ENCODE results near the gene HADHA.
"Not testable (repeated sequence)": the region's sequence is repeated elsewhere in the genome, so short reads cannot be mapped to it uniquely, and the experiment has no call there.

HADHA gene

DNA sequence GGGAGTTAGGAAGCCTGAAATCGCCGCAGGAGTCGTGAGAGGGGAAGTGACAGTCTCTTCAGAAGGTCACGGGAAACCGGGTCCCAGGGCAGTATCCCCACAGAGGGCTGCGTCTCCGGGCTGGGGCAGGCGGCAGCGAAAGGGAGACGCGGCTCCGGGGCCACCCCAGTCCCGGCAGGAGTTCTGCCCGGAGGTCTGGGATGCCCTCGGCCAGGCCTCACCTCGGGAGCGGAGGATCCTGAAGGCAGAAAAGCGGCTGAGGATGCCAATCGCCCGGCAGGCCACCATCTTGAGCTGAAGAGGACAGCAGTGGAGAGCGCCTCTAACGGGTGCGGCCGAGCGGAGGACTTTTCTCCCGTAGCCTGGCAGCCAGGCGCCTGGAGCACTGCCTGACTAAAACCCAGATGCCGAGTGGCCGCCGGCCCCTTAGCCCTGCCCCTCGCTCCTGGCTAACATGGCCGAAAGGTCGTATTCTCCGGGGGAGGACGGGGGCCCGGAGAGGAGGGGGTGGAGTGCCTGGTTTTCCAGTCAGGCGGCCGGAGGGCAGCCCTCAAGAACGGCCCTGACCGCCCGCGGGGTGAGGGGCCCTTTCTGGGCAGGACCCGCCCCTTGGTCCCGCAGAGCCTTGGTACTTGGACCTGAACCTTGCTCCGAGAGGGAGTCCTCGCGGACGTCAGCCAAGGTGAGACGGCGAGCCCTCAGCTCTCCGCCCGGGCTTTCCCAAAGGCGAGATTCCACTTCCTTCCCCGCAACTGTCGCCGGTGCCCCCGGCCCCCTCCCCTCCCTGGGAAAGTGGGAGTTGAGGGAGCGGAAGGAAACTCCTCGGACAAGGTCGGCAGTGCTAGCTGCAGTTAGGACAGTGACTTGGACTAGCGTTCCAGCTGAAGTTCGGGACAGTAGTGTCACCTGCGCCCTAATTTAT, at the start of gene HADHA, which contains the start of gene HADHB:
Gene HADHA, minus strand, starts transcription at position 324 of the 922 bp plus-strand sequence. Its CDS starts 36 bp downstream, at position 288.
Gene HADHB, plus strand, starts transcription at position 631 of the 922 bp plus-strand sequence. CDS start 9,316 bp downstream, outside the sequence.
- peak; percentile 70 for DNase-seq

- DNase-seq, result no peak
These were observed 48.2 kb upstream of the HADHA start for GRCh38 chr2:26292646-26293045.

GRCh38 chr2:26290001-26290400, 45.6 kb upstream of the HADHA start:
- no peak for DNase-seq

DNA sequence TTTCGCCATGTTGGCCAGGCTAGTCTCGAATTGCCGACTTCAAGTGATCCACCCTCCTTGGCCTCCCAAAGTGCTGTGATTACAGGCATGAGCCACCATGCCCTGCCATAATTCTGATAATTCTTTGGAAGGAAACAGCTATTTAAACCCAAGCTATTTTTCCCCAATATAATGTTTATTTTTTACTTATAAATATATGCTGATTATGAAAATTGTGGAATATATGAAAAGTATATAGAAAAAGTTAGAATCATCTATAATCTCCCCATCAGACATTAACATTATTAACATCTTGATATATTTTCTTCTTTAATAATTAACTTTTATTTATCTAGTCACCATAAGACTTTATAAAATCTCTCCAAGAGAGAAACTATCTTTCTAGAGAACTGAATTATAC, 41.5 kb upstream of the HADHA start:
- no peak for DNase-seq

DNA sequence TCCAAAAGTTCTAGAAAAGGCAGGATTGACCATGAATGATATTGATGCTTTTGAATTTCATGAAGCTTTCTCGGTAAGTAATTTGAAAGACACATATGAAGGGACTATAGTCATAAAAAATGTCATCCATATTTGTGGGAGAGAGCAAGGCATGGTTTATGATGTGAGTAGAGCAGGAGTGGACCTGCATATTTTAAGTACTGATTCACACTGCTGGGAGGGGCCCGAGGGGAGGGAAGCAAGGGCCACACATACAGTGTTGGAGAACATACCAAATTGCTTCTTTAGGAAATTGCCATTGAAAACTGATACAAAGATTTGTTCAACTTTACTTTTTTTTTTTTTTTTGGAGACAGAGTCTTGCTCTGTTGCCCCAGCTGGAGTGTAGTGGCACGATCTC, 39.7 kb upstream of the HADHA start:
- DNase-seq, result no peak

GRCh38 chr2:26283606-26284005, 39.2 kb upstream of the HADHA start:
- DNase-seq, result no peak

GRCh38 chr2:26281226-26281625, 36.8 kb upstream of the HADHA start:
- DNase-seq, result no peak

- no peak for DNase-seq
These were observed 35.5 kb upstream of the HADHA start for GRCh38 chr2:26279886-26280285.

DNA sequence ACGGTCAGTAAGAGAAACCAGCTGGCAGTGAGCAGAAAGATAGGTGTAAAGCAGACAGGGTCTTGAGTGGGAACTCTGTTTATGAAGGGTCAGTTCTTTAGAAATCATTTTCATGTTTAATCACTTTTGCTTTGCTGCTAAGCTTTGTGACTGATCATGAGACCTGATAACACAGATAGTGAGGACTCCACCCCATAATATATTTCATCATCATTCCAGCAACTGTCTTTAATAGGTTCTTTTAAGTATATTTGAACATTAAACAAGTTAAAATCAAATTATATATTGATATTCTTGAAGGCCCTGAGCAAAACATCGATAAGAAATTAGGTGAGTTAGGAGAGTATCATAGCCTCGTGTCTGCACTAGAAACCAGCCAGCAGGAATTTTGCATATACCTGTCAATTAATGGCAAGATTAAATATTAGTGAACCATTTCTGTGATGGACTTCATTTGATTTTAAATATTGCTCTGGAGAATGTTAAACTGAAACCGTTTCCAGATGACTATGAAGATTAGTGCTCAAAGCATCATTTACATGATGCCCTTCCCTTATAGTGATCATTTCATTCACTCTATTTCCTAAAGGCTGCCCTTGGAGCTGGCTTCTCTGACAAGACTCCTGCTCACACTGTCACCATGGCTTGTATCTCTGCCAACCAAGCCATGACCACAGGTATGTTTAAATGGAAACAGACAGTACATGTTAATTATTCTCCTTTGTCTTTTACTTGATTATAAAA, 32.2 kb upstream of the HADHA start:
- DNase-seq, result no peak

- no peak for DNase-seq
These were observed 29.7 kb upstream of the HADHA start for GRCh38 chr2:26274058-26274613.

GRCh38 chr2:26273501-26273900, 29.1 kb upstream of the HADHA start:
- no peak for DNase-seq

DNA sequence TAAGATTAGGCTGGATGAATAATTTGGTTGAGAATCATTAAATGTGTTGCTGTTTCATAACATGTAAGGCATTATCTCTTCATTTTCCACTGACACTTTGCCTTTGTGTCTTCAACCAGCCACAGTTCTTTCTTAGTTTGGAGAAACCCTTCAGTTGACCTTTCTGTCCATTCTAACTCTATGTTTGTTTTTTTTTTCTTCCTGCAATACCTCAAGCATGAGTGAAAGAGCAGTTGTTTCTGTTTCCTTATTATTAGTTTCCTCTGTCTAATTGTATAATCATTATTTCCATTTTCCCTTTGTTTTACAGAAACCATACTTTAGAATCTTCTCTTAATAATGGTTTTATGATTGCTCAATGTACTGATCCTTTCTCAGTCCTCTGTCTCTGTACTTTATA, 25.9 kb upstream of the HADHA start:
- DNase-seq, result no peak

DNA sequence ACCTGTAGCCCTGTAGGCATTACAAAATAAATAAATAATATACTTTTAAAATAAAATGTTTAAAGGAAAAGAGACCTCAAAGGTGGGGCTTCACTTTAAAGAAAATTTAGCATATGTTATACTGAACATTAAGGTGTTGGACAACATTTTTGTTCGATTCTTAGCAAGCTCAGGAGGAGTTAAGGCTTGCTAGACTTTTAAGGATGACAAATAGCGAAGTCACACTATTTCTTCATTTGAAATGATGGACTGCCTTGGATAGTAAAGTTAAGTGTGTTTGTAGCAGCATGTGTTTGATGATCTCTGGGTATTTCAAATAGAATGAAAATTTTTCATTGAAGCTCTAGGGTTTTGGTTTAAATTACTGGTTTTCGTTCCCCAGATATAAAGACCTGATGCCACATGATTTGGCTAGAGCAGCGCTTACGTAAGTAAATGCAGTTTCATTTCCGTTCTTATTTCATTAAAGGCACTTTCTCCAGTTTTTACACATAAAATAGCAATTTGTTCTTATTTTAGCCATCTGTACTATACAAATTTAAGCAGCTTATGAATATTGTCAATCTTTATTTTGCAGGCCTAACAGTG, 25.2 kb upstream of the HADHA start:
- DNase-seq, result no peak

GRCh38 chr2:26268670-26269385, 24.4 kb upstream of the HADHA start:
- not testable (repeated sequence) for DNase-seq

- no peak for DNase-seq
These were observed 23.8 kb upstream of the HADHA start for GRCh38 chr2:26268213-26268612.

DNA sequence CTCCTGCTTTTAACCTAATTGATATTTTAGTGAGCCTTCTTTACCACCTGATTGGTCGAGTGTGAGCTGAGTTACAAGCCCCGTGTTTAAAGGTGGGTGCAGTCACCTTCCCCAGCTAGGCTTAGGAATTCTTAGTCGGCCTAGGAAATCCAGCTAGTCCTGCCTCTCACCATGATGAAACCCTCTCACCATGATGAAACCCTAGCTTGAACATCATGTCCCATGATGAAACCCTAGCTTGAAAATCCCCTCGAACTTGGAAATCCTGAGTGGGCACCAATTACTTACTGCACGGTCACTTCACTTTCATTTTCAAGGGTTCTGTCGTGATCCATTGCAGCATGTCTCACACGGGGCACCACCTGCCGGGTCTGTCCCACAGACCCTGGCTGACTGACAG, 14.4 kb upstream of the HADHA start:
- DNase-seq, result not testable (repeated sequence)

- no peak for DNase-seq
These were observed 11.4 kb upstream of the HADHA start for GRCh38 chr2:26255759-26256384.

GRCh38 chr2:26251893-26252292, 7.5 kb upstream of the HADHA start:
- no peak for DNase-seq

DNA sequence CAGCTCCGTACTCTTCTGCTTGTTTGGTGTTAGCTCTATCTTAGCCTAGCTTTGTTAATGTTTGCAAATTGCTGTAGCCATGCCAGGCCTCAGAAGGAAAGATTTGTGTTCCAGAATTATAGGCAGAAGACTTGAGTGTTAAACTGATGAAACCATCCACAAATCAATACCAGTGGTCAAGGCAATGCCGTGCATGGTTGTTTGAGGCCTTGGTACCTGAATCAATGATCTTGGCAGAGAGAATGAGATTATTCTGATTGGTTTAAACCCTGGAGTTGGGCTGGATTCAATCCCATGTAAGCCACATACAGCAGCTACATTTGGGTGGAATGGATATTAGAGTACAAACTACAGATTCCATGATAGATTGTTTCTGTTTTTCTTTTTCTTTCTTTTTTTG, 5.2 kb upstream of the HADHA start:
- DNase-seq, result no peak

DNA sequence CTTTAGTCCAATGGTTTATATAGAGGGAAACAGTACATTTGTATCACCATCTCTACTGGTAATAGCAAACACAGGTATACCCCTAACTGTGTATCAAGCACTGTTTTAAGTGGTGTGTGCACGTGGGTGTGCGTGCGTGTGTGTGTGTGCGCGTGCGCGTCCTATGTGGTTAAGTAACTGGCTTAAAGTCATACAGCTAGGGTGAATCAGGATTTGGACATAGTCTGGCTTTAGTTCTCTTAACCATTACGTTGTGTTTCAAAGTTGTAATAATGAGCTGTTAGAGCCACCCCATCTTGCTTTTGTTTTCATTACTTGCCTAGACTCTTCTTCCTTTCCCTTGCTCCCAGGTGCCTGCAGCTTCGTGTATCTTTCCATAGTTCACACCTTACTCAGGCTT, 2.4 kb upstream of the HADHA start:
- DNase-seq, result no peak

DNA sequence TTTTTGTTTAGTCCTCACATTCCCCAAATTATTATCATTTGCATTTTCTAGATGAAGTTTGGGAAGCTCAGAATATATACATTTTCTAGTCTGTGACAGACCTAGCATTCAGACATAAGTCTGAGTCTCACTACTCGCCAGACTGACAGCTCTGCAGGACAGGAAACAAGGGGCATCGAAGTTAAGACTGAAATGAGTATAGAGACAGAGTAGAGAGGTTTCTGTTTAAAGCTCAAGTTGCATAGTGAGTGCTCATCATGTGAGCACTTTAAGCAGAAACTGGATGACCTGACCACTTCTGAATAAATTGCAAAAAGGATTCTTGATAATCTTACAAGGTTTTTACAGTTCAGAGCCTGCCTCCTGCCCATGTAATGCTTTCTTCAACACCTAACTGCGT, 1.4 kb upstream of the HADHA start:
- DNase-seq, result no peak

DNA sequence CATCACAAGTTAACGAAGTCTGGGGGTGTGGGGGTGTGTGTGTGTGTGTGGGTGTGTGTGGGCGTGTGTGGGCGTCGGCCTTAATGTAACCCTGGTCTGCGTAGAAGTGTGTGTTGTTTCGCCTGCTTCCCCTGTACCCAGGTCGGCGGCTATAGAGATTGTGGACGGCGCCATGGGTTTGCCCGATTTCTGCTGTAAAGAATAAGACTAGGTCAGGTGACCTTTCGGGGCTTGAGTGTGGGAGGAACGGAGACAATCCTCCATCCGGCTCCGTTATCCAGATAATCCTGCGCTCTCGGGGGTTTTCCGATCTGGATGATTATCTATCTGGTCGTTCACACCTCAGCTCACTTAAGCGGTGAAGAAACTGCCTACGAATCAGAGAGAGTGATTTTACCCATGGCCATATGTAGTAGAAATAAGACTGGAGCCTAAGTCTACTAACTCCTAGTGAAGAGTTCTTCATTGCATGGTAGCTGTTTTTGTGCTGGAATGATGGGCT, 850 bp upstream of the HADHA start:
- no peak for DNase-seq

Data from NCI-H1436 treated with DMSO at 0.1 percent for 48 hours (cell line).